ENCODE results near the gene ZNRF1.
"Not testable (repeated sequence)": the region's sequence is repeated elsewhere in the genome, so short reads cannot be mapped to it uniquely, and the experiment has no call there.

The ZNRF1 gene

GRCh38 chr16:75003931-75004330, 5.1 kb downstream of the ZNRF1 start:
- DNase-seq, result no peak

- DNase-seq, result no peak
These were observed 5.6 kb downstream of the ZNRF1 start for GRCh38 chr16:75004460-75004859.

- DNase-seq, result no peak
These were observed 6.9 kb downstream of the ZNRF1 start for GRCh38 chr16:75005697-75006096.

GRCh38 chr16:75007443-75007842, 8.6 kb downstream of the ZNRF1 start:
- no peak for DNase-seq

GRCh38 chr16:75010427-75010826, 11.6 kb downstream of the ZNRF1 start:
- no peak for DNase-seq

- peak; percentile 94 for DNase-seq
These were observed 12.9 kb downstream of the ZNRF1 start for GRCh38 chr16:75011634-75012307.

GRCh38 chr16:75012380-75013081, 13.7 kb downstream of the ZNRF1 start:
- no peak for DNase-seq

GRCh38 chr16:75013123-75013522, 14.3 kb downstream of the ZNRF1 start:
- DNase-seq, result not testable (repeated sequence)

- no peak for DNase-seq
These were observed 15.5 kb downstream of the ZNRF1 start for GRCh38 chr16:75014318-75014717.

GRCh38 chr16:75016451-75017081, 17.7 kb downstream of the ZNRF1 start:
- DNase-seq, result not testable (repeated sequence)

- no peak for DNase-seq
These were observed 19.1 kb downstream of the ZNRF1 start for GRCh38 chr16:75017670-75018525.

- no peak for DNase-seq
These were observed 20.2 kb downstream of the ZNRF1 start for GRCh38 chr16:75019007-75019406.

- no peak for DNase-seq
These were observed 20.8 kb downstream of the ZNRF1 start for GRCh38 chr16:75019586-75019985.

GRCh38 chr16:75021410-75021809, 22.6 kb downstream of the ZNRF1 start:
- DNase-seq, result no peak

GRCh38 chr16:75022567-75022966, 23.7 kb downstream of the ZNRF1 start:
- no peak for DNase-seq

- DNase-seq, result peak; percentile 62
These were observed 24.2 kb downstream of the ZNRF1 start for GRCh38 chr16:75023009-75023408.

GRCh38 chr16:75024182-75024581, 25.4 kb downstream of the ZNRF1 start:
- DNase-seq, result no peak

GRCh38 chr16:75024594-75024993, 25.8 kb downstream of the ZNRF1 start:
- DNase-seq, result no peak

GRCh38 chr16:75025761-75026160, 26.9 kb downstream of the ZNRF1 start:
- DNase-seq, result peak; percentile 71

GRCh38 chr16:75026239-75026891, 27.5 kb downstream of the ZNRF1 start:
- peak; percentile 90 for DNase-seq

GRCh38 chr16:75026892-75027391, 28.1 kb downstream of the ZNRF1 start:
- no peak for DNase-seq
